GM06990 (cell line): Measurements from ENCODE around the gene DUSP28.
"Not testable (repeated sequence)": the region's sequence is repeated elsewhere in the genome, so short reads cannot be mapped to it uniquely, and the experiment has no call there.

Source experiments
- DNase-seq: peaks from one replicate; pipeline ENCODE4 v3.0.0-alpha.2; 2011; ENCODE audit not compliant: insufficient read length; ENCODE audit errors: extremely low read depth
- H3K27me3 ChIP-seq: replicated peaks from 2 replicates; pipeline ENCODE4 v1.6.0; 2011; ENCODE audit warnings: low read length; ENCODE audit not compliant: control insufficient read depth, insufficient read depth
- H3K36me3 ChIP-seq: 2 replicates; pipeline ENCODE4 v1.5.1; 2011; ENCODE audit warnings: low read length; ENCODE audit not compliant: control insufficient read depth, insufficient read depth
- H3K4me3 ChIP-seq: replicated peaks from 2 replicates; pipeline ENCODE4 v1.5.1; 2011; ENCODE audit warnings: low read depth, mild to moderate bottlenecking, control low read depth, low read length
- CTCF ChIP-seq: IDR thresholded peaks from 2 replicates; pipeline ENCODE4 v1.5.1; 2011; ENCODE audit warnings: low read length, control low read depth, mild to moderate bottlenecking, inconsistent platforms; ENCODE audit not compliant: insufficient read depth, poor library complexity, severe bottlenecking

The DUSP28 gene

GRCh38 chr2:240529344-240529999, 30.7 kb upstream of the DUSP28 start:
- no peaks in the 10 kb centered on the region for H3K27me3 ChIP-seq
- DNase-seq = no peak
- peaks cover 3% of the 10 kb centered on the region for H3K36me3 ChIP-seq
- no peak for TF ChIP-seq CTCF
- no peak overlapping the region for H3K4me3 ChIP-seq

GRCh38 chr2:240530181-240530580, 30.0 kb upstream of the DUSP28 start:
- no peak for TF ChIP-seq CTCF
- Histone ChIP-seq H3K4me3 (no peak overlapping the region), H3K27me3 (no peaks in the 10 kb centered on the region), H3K36me3 (peaks cover 3% of the 10 kb centered on the region)
- DNase-seq = no peak

GRCh38 chr2:240531038-240531437, 29.1 kb upstream of the DUSP28 start:
- H3K27me3 ChIP-seq = no peaks in the 10 kb centered on the region
- no peak overlapping the region for H3K4me3 ChIP-seq
- no peak for DNase-seq
- peaks cover under 1% of the 10 kb centered on the region; the same call in 1 of the 2 replicates for H3K36me3 ChIP-seq
- TF ChIP-seq CTCF = no peak

GRCh38 chr2:240532031-240532775, 28.0 kb upstream of the DUSP28 start:
- no peak for DNase-seq
- Histone ChIP-seq H3K4me3 (no peak overlapping the region), H3K27me3 (no peaks in the 10 kb centered on the region), H3K36me3 (no peaks in the 10 kb centered on the region; the same call in 1 of the 2 replicates)
- no peak for TF ChIP-seq CTCF

- no peak for TF ChIP-seq CTCF
- no peak for DNase-seq
- Histone ChIP-seq H3K36me3 (peaks cover 3% of the 10 kb centered on the region), H3K4me3 (no peak overlapping the region), H3K27me3 (no peaks in the 10 kb centered on the region)
Observed at GRCh38 chr2:240538031-240538780, 22.0 kb upstream of the DUSP28 start.

GRCh38 chr2:240539101-240539500, 21.1 kb upstream of the DUSP28 start:
- not testable (repeated sequence) for DNase-seq, H3K4me3 ChIP-seq, H3K36me3 ChIP-seq, H3K27me3 ChIP-seq
